Posterior vena cava (tissue), 2 donors: ENCODE data around the gene CNR2. TPM values are rescaled to one million over a fixed set of nuclear protein-coding genes. Genes with fewer than 3 reads are reported as not detected.
"Not testable (repeated sequence)": the region's sequence is repeated elsewhere in the genome, so short reads cannot be mapped to it uniquely, and the experiment has no call there.

ENCODE experiments used
- DNase-seq: peaks from one replicate; pipeline ENCODE4 v3.0.0-alpha.2; 2020; ENCODE audit warnings: low spot score
- intact Hi-C, 2 donors: fragments of 100-400 bp; cut with DNase I; formaldehyde crosslinking; loops; one replicate each; pipeline versions ENCODE4 v1.14.1 to v1.14.2; 2022 to 2023
- total RNA-seq, 2 donors: library from RNA; stranded (reverse); fragmentation: NEBNext Ultra II Directional; extraction: Animal tissue kit (Norgen Biotek cat#: 25700); gene quantifications; one replicate each; pipeline ENCODE4 v1.2.1, GENCODE V29; 2021
- donor health status: DM: yes; HTN: yes; CAD: no.
- donor health status: DM: yes; HTN: yes; CAD: no.

The CNR2 gene
- total RNA-seq, 2 donors from 2014 or later, result 0.05 to 0.14 TPM

- DNase-seq, intact Hi-C loops: not testable (repeated sequence)
These were observed 61.8 kb downstream of the CNR2 start for GRCh38 chr1:23851406-23851805.

GRCh38 chr1:23848673-23849616 is 64.2 kb downstream of the CNR2 start:
- intact Hi-C loops, result no loop called here
- no peak for DNase-seq

- intact Hi-C loops, result not testable (repeated sequence)
These were observed 65.6 kb downstream of the CNR2 start for GRCh38 chr1:23847482-23848095.

GRCh38 chr1:23845163-23845562 is 68.0 kb downstream of the CNR2 start:
- no peak for DNase-seq
- intact Hi-C loops, result no loop called here

More at GRCh38 chr1:23847482-23848095, 65.6 kb downstream of the CNR2 start:
- DNase-seq, result not testable (repeated sequence)

GRCh38 chr1:23843644-23844043 is 69.5 kb downstream of the CNR2 start:
- DNase-seq, result no peak
- intact Hi-C loops, result no loop called here

- peak; percentile 90 for DNase-seq
- intact Hi-C loops, result no loop called here
These were observed 74.7 kb downstream of the CNR2 start for GRCh38 chr1:23838401-23838866.

- intact Hi-C loops, result no loop called here
- no peak for DNase-seq
These were observed 75.3 kb downstream of the CNR2 start for GRCh38 chr1:23837908-23838307.

GRCh38 chr1:23836037-23836436 is 77.1 kb downstream of the CNR2 start:
- no peak for DNase-seq
- intact Hi-C loops, result no loop called here

- DNase-seq, intact Hi-C loops: not testable (repeated sequence)
These were observed 79.0 kb downstream of the CNR2 start for GRCh38 chr1:23834156-23834555.

GRCh38 chr1:23827717-23828116 is 85.4 kb downstream of the CNR2 start:
- DNase-seq, result no peak
- intact Hi-C loops, result no loop called here

- intact Hi-C loops, DNase-seq: not testable (repeated sequence)
These were observed 86.6 kb downstream of the CNR2 start for GRCh38 chr1:23826590-23826989.

GRCh38 chr1:23825762-23826522 is 87.2 kb downstream of the CNR2 start:
- DNase-seq, result no peak
- intact Hi-C loops, result no loop called here

GRCh38 chr1:23825076-23825761 is 87.9 kb downstream of the CNR2 start, which contains the start of gene HMGCL:
TSS of gene HMGCL (minus strand) at chr1:23825429. CDS start at chr1:23825415, 14 bp downstream.
- peak; percentile 97 for DNase-seq
- intact Hi-C loops, result no loop called here

- no peak for DNase-seq
- intact Hi-C loops, result no loop called here
These were observed 88.5 kb downstream of the CNR2 start for GRCh38 chr1:23824711-23825075.

GRCh38 chr1:23823767-23824166 is 89.4 kb downstream of the CNR2 start:
- intact Hi-C loops, result no loop called here
- no peak for DNase-seq
